ENCODE measurements around the gene TTC31.

TTC31 gene

DNA sequence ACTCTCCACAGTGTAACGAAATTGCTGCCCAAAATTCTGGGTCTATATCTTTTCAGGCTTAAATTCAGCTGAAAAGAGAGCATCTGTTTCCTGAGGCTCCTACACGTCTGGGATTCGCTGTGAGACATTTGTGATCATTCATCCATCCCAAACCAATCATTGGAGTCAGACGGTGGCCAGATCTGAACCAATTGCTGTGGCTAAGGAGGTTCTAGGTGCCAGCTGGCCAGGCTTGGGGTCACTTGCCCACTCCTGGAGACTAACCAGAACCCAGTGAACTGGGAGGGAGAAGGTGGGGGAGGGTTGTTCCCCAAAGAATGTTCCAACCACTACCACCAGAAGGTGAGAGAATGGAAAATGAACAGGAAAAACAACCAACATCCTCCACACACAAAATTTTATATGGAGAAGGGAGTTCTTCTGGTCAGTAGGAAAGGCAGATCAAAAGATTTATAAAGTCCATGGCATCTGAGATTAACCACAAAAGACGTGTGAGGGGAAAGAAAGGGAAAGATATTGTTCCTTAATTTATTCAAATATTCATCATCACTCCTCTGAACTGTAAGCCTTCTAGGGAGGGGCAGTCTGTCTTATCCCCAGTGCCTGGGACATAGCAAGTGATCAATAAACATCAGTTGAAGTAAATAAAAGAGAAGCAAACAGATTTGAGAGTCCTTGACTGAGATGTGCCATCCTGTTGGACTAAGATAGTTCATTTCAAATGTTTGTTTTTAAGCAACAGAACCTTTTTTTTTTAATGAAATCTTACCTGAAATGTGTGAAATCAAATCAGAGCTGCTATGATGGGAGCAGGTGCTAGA is 38.2 kb upstream of the TTC31 start:
- H3K4me2 ChIP-seq (ENCODE audit: low read length), result peak overlapping the region; percentile 33
- no peak overlapping the region for H3K27ac ChIP-seq (ENCODE audit: low read depth, low read length)
- TF ChIP-seq, protein P1, sequence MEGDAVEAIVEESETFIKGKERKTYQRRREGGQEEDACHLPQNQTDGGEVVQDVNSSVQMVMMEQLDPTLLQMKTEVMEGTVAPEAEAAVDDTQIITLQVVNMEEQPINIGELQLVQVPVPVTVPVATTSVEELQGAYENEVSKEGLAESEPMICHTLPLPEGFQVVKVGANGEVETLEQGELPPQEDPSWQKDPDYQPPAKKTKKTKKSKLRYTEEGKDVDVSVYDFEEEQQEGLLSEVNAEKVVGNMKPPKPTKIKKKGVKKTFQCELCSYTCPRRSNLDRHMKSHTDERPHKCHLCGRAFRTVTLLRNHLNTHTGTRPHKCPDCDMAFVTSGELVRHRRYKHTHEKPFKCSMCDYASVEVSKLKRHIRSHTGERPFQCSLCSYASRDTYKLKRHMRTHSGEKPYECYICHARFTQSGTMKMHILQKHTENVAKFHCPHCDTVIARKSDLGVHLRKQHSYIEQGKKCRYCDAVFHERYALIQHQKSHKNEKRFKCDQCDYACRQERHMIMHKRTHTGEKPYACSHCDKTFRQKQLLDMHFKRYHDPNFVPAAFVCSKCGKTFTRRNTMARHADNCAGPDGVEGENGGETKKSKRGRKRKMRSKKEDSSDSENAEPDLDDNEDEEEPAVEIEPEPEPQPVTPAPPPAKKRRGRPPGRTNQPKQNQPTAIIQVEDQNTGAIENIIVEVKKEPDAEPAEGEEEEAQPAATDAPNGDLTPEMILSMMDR (IDR thresholded peaks at IDR 0.05; ENCODE audit: low read depth, low read length, poor library complexity, severe bottlenecking), result no peak
- TF ChIP-seq EZH2phosphoT487 (IDR thresholded peaks at IDR 0.05; ENCODE audit: borderline replicate concordance, low read length), result no peak

DNA sequence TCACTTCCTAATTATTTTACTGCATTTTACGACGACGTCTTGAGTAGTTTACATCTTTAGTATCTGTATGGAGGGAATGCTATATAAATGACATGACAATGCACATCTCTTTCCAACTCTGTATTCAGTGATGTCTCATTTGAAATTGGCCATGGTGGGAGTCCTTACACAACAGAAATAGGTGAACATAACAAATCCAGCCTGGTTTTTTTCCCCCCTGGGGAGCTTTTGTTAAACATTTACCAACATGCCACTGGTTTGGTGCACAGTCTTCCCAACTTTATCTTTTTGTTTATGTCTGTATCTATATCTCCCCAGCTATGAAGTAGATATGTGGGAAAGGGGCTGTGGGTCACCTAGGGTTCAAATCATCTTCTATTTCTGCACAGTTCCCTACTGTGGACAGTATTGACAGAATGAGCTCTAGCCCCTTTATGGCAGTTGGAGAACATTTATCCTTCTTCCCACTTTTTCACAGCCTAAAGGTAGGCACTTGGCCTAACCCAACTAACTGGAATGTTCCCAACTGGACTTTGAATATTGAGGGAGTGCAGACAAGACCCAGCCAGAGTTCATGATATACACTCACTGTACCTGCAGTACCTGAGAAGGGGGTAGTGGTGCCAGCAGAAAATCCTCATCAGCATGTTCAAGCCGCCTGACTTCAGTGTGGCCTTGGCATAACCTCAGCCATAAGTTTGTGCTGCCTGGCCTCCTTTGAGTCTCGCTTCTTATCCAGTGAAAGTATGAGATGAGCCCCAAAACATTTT is 35.5 kb upstream of the TTC31 start:
- Histone ChIP-seq H3K79me2 (ENCODE audit: control insufficient read depth, low read length) (no peaks in the 10 kb centered on the region), H3K4me3 (ENCODE audit: low read length) (no peak overlapping the region), H3K9me3 (ENCODE audit: control insufficient read depth, insufficient read depth, low read length) (no peaks in the 10 kb centered on the region), H3K27ac (ENCODE audit: low read depth, low read length) (no peak overlapping the region), H3K36me3 (ENCODE audit: control insufficient read depth, low read length) (no peaks in the 10 kb centered on the region), H4K20me1 (ENCODE audit: control insufficient read depth, insufficient read depth, low read depth, low read length) (no peaks in the 10 kb centered on the region), H3K4me2 (ENCODE audit: low read length) (no peak overlapping the region), H3K27me3 (ENCODE audit: control insufficient read depth, low read length) (peaks cover 15% of the 10 kb centered on the region), H3K4me1 (ENCODE audit: control insufficient read depth, low read length) (peaks cover 16% of the 10 kb centered on the region), H3F3A (ENCODE audit: control insufficient read depth, insufficient read depth) (peaks cover 1% of the 10 kb centered on the region; the same call in 1 of the 2 replicates), H3K9me2 (replicated peaks; ENCODE audit: control insufficient read depth, low read length) (no peaks in the 10 kb centered on the region)
- TF ChIP-seq EZH2phosphoT487 (IDR thresholded peaks at IDR 0.05; ENCODE audit: borderline replicate concordance, low read length), result no peak
- TF ChIP-seq, protein P1 (IDR thresholded peaks at IDR 0.05; ENCODE audit: low read depth, low read length, poor library complexity, severe bottlenecking), result no peak

More for the DNA sequence above, 38.2 kb upstream of the TTC31 start:
- no peaks in the 10 kb centered on the region for H4K20me1 ChIP-seq (ENCODE audit: control insufficient read depth, insufficient read depth, low read depth, low read length)
- peaks cover 30% of the 10 kb centered on the region for H3K4me1 ChIP-seq (ENCODE audit: control insufficient read depth, low read length)
- peak overlapping the region; percentile 16; the same call in 1 of the 2 replicates for H3K4me3 ChIP-seq (ENCODE audit: low read length)
- H3F3A ChIP-seq (ENCODE audit: control insufficient read depth, insufficient read depth), result no peaks in the 10 kb centered on the region
- no peaks in the 10 kb centered on the region for H3K9me3 ChIP-seq (ENCODE audit: control insufficient read depth, insufficient read depth, low read length)
- H3K9me2 ChIP-seq (replicated peaks; ENCODE audit: control insufficient read depth, low read length), result no peaks in the 10 kb centered on the region
- H3K27me3 ChIP-seq (ENCODE audit: control insufficient read depth, low read length), result peaks cover 31% of the 10 kb centered on the region
- H3K36me3 ChIP-seq (ENCODE audit: control insufficient read depth, low read length), result no peaks in the 10 kb centered on the region
- H3K79me2 ChIP-seq (ENCODE audit: control insufficient read depth, low read length), result no peaks in the 10 kb centered on the region

DNA sequence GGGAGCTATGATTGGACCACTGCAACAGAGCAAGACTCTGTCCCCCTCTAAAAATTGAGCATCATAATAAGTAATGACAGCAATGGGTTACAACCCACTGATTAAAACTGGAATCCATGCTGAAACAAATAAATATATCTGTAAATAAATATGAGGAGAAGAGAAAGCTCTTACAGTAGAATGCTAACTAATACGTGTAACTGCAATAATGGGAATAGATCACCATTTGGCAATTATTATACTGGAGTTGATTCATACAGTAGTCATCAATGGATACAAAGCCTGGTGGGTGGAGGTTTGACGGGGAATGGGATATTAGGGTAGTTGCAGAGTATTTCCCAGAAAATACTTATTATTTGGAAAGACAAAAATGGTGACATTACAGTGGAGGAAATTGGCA is 34.1 kb upstream of the TTC31 start:
- no peaks in the 10 kb centered on the region for H3K9me3 ChIP-seq (ENCODE audit: control insufficient read depth, insufficient read depth, low read length)
- no peaks in the 10 kb centered on the region for H3K36me3 ChIP-seq (ENCODE audit: control insufficient read depth, low read length)
- H3K27me3 ChIP-seq (ENCODE audit: control insufficient read depth, low read length), result peaks cover 14% of the 10 kb centered on the region
- TF ChIP-seq EZH2phosphoT487 (IDR thresholded peaks at IDR 0.05; ENCODE audit: borderline replicate concordance, low read length), result no peak
- TF ChIP-seq, protein P1 (IDR thresholded peaks at IDR 0.05; ENCODE audit: low read depth, low read length, poor library complexity, severe bottlenecking), result no peak
- H3K79me2 ChIP-seq (ENCODE audit: control insufficient read depth, low read length), result no peaks in the 10 kb centered on the region
- H3K9me2 ChIP-seq (replicated peaks; ENCODE audit: control insufficient read depth, low read length), result no peaks in the 10 kb centered on the region
- H3K4me2 ChIP-seq (ENCODE audit: low read length), result no peak overlapping the region
- peaks cover 22% of the 10 kb centered on the region for H3K4me1 ChIP-seq (ENCODE audit: control insufficient read depth, low read length)
- H3K27ac ChIP-seq (ENCODE audit: low read depth, low read length), result no peak overlapping the region
- no peaks in the 10 kb centered on the region for H4K20me1 ChIP-seq (ENCODE audit: control insufficient read depth, insufficient read depth, low read depth, low read length)
- peaks cover 5% of the 10 kb centered on the region for H3F3A ChIP-seq (ENCODE audit: control insufficient read depth, insufficient read depth)
- H3K4me3 ChIP-seq (ENCODE audit: low read length), result no peak overlapping the region
